ENCODE measurements around the gene BRD3.

Gene BRD3

GRCh38 chr9:134010310-134011173, 57.3 kb downstream of the BRD3 start:
- TF ChIP-seq SIN3A (IDR thresholded peaks at IDR 0.05; ENCODE audit: borderline replicate concordance, insufficient read depth, low read length) (no peak), FOXP2 (optimal IDR thresholded peaks at IDR 0.05; ENCODE audit: borderline replicate concordance, extremely low read depth, extremely low read length, insufficient read depth) (no peak), TAF1 (IDR thresholded peaks at IDR 0.05; ENCODE audit: borderline replicate concordance, insufficient read depth, low read length) (no peak), POLR2AphosphoS5 (IDR thresholded peaks at IDR 0.05; ENCODE audit: low read depth, low read length) (no peak), REST (IDR thresholded peaks at IDR 0.05; ENCODE audit: insufficient read depth in 1 of 2, low read depth in 2 of 2, low read length in 2 of 2) (no peak)

DNA sequence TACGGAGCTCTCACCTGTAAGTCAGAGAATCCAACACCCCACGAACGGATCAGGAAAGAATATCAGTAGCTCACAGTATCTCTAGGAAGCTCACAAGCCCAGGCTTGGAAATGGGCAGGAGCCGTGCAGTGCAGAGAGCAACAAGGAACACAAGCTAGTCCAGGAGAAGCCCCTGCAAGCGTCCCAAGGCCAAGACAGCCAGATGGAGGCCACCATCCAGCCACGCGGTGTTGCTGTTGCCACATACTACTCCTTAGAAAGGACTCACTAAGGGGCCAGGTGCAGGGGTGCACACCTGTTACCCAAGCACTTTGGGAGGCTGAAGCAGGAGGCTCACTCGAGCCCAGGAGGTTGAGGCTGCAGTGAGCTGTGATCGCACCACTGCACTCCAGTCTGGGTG, 60.3 kb downstream of the BRD3 start:
- no peak for TF ChIP-seq TAF1 (IDR thresholded peaks at IDR 0.05; ENCODE audit: borderline replicate concordance, insufficient read depth, low read length)
- no peak for TF ChIP-seq FOXP2 (optimal IDR thresholded peaks at IDR 0.05; ENCODE audit: borderline replicate concordance, extremely low read depth, extremely low read length, insufficient read depth)
- TF ChIP-seq POLR2AphosphoS5 (IDR thresholded peaks at IDR 0.05; ENCODE audit: low read depth, low read length), result no peak
- TF ChIP-seq REST (IDR thresholded peaks at IDR 0.05; ENCODE audit: insufficient read depth in 1 of 2, low read depth in 2 of 2, low read length in 2 of 2), result no peak
- TF ChIP-seq SIN3A (IDR thresholded peaks at IDR 0.05; ENCODE audit: borderline replicate concordance, insufficient read depth, low read length), result no peak

DNA sequence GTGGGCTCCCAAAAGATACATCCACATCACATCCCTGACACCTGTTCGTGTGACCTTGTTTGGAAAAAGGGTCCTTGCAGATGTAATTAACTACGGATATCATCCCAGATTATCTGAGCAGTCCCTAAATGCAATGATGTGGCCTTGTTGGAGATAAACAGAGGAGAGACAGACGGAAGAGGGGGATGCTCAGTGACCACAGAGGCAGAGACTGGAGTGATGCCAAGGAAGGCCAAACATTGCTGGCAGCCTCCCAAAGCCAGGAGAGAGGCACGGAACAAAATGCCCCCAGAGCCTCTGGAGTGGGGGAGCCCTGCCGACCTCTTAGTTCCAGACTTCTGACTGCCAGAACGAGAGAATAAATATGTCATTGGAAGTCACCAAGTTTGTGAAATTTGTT, 60.7 kb downstream of the BRD3 start:
- TF ChIP-seq SIN3A (IDR thresholded peaks at IDR 0.05; ENCODE audit: borderline replicate concordance, insufficient read depth, low read length) (no peak), FOXP2 (optimal IDR thresholded peaks at IDR 0.05; ENCODE audit: borderline replicate concordance, extremely low read depth, extremely low read length, insufficient read depth) (no peak), TAF1 (IDR thresholded peaks at IDR 0.05; ENCODE audit: borderline replicate concordance, insufficient read depth, low read length) (no peak), REST (IDR thresholded peaks at IDR 0.05; ENCODE audit: insufficient read depth in 1 of 2, low read depth in 2 of 2, low read length in 2 of 2) (no peak), POLR2AphosphoS5 (IDR thresholded peaks at IDR 0.05; ENCODE audit: low read depth, low read length) (no peak)

DNA sequence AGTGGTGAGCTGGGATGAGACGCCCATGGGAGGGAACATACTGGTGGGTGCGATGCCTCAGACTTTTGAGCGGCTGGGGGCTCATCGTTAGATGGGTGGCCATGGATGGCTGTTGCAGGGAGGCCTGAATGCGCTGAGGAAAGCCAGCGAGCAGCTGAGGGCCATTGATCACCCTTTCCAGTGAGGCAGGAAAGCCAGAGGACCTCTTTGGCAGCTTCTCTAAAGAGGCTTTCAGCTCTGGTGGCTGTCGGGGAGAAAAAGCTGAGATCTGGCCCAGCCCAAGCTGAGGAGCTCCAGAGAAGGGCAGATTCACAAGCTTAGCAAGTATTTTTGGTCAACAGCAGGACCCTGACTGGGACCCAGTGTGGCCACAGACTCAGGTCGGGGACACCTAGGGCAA, 62.4 kb downstream of the BRD3 start:
- TF ChIP-seq REST (IDR thresholded peaks at IDR 0.05; ENCODE audit: insufficient read depth in 1 of 2, low read depth in 2 of 2, low read length in 2 of 2) (no peak), SIN3A (IDR thresholded peaks at IDR 0.05; ENCODE audit: borderline replicate concordance, insufficient read depth, low read length) (no peak)

Measured in PFSK-1 (cell line).